Peyer's patch (tissue), 4 donors: ENCODE results near the gene TBCD. TPM values are rescaled to one million over a fixed set of nuclear protein-coding genes. Genes with fewer than 3 reads are reported as not detected.

Source experiments
- DNase-seq, 3 donors: peaks; one replicate each; pipeline ENCODE4 v3.0.0-alpha.2; 2017 to 2019
- H3K27ac ChIP-seq, 4 donors: fragments of 200-600 bp; sonication (generic); one replicate each; pipeline ENCODE4 v1.5.1; 2016 to 2019
- H3K27me3 ChIP-seq, 2 donors: fragments of 200-600 bp; sonication (generic); one replicate each; pipeline ENCODE4 v1.5.1; 2019
- H3K36me3 ChIP-seq, 3 donors: fragments of 200-600 bp; sonication (generic); one replicate each; pipeline ENCODE4 v1.5.1; 2016 to 2019
- H3K4me1 ChIP-seq, 4 donors: fragments of 200-600 bp; sonication (generic); one replicate each; pipeline ENCODE4 v1.5.1; 2016 to 2019
- H3K4me3 ChIP-seq, 4 donors: fragments of 200-600 bp; sonication (generic); 1 replicate in 3 of 4; 2 replicates in 1 of 4; pipeline ENCODE4 v1.5.1; 2016 to 2019; ENCODE audit warnings: mild to moderate bottlenecking in 1 of 4
- H3K9me3 ChIP-seq, 4 donors: fragments of 200-600 bp; sonication (generic); one replicate each; pipeline ENCODE4 v1.5.1; 2016 to 2019; ENCODE audit warnings: mild to moderate bottlenecking in 1 of 4
- POLR2A ChIP-seq, 2 donors: fragments of 450-650 bp; IDR thresholded peaks; one replicate each; pipeline ENCODE4 v1.5.1; 2017; ENCODE audit warnings: antibody characterized with exemption in 2 of 2, mild to moderate bottlenecking in 2 of 2, moderate library complexity in 2 of 2
- total RNA-seq, 4 donors: library from RNA; depleted of rRNA; stranded (reverse); fragments of >200 nt; gene quantifications; one replicate each; pipeline ENCODE4 v1.1.0, GENCODE V29; 2016
- TF ChIP-seq, protein P1 (sequence below), 6 experiments: fragments of 450-650 bp in 4 of 6; fragments of 200-600 bp in 2 of 6; sonication (generic) in 1 of 6; IDR thresholded peaks; one replicate each; pipeline ENCODE4 v1.5.1; 2017 to 2019; ENCODE audit warnings: antibody characterized with exemption in 6 of 6, mild to moderate bottlenecking in 3 of 6, moderate library complexity in 1 of 6

TBCD gene
- total RNA-seq, 4 donors from 2014 or later, result 58.7 to 130 (median 74.8) TPM

DNA sequence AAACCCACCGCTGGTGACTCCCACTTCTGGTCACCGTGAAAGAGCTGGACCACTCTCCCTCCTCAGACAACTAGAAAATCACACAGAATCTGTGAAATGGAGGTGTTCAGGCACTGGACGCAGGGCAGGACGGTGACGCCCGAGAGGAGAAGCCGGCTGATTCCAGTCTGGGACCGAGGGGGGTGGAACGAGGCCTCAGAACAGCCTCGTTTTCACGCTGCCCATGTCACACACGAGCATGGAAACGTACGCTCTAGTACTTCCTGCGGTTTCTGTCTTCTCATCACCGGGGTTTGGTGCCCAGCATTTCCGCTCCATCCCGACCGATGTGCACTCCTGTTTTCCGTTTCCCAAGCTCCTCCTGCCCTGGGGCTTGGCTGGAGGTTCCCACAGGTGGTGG lies 225.7 kb downstream of the TBCD start:
- Histone ChIP-seq H3K27ac (no peak overlapping the region), H3K4me3 (no peak overlapping the region), H3K9me3 (no peaks in the 10 kb centered on the region), H3K27me3 (no peaks in the 10 kb centered on the region), H3K36me3 (no peaks in the 10 kb centered on the region), H3K4me1 (peaks cover 0 to 5% (median 0%) of the 10 kb centered on the region in 4 donors)
- no peak for DNase-seq
- TF ChIP-seq POLR2A (IDR thresholded peaks at IDR 0.05), result no peak
- TF ChIP-seq, protein P1, sequence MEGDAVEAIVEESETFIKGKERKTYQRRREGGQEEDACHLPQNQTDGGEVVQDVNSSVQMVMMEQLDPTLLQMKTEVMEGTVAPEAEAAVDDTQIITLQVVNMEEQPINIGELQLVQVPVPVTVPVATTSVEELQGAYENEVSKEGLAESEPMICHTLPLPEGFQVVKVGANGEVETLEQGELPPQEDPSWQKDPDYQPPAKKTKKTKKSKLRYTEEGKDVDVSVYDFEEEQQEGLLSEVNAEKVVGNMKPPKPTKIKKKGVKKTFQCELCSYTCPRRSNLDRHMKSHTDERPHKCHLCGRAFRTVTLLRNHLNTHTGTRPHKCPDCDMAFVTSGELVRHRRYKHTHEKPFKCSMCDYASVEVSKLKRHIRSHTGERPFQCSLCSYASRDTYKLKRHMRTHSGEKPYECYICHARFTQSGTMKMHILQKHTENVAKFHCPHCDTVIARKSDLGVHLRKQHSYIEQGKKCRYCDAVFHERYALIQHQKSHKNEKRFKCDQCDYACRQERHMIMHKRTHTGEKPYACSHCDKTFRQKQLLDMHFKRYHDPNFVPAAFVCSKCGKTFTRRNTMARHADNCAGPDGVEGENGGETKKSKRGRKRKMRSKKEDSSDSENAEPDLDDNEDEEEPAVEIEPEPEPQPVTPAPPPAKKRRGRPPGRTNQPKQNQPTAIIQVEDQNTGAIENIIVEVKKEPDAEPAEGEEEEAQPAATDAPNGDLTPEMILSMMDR (IDR thresholded peaks at IDR 0.05), result no peak

- Histone ChIP-seq H3K4me1 (no peaks in the 10 kb centered on the region), H3K4me3 (no peak overlapping the region), H3K27me3 (no peaks in the 10 kb centered on the region), H3K36me3 (no peaks in the 10 kb centered on the region), H3K27ac (peak overlapping the region in 3 of 4 donors; percentile 15 to 38 (median 32)), H3K9me3 (no peaks in the 10 kb centered on the region)
- no peak for DNase-seq
- TF ChIP-seq POLR2A (IDR thresholded peaks at IDR 0.05), result no peak
- TF ChIP-seq, protein P1 (IDR thresholded peaks at IDR 0.05), result no peak
Measured at GRCh38 chr17:82978765-82979349, 227.0 kb downstream of the TBCD start.

DNA sequence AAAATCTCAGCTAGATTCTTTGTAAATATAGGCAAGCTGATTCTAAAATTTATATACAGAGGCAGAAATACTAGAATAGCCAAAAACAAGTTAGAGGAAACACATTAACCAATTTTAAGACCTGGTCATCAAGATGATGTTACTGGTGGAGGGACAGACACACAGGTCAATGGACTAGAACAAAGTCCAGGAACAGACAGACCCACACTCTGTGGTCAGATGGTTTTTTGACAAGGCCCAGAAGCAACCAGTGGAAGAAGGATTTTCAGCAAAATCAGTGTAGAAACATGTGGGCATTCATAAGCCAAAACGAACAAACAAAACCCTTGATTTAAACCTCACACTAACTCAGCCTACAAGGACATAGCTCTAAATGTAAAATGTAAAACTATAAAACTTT lies 227.9 kb downstream of the TBCD start:
- H3K4me3 ChIP-seq, result no peak overlapping the region
- no peaks in the 10 kb centered on the region for H3K9me3 ChIP-seq
- DNase-seq, result no peak
- peak overlapping the region in 1 of 4 donors; percentile 15 for H3K27ac ChIP-seq
- H3K36me3 ChIP-seq, result no peaks in the 10 kb centered on the region
- TF ChIP-seq, protein P1 (IDR thresholded peaks at IDR 0.05), result no peak
- no peak for TF ChIP-seq POLR2A (IDR thresholded peaks at IDR 0.05)
- H3K4me1 ChIP-seq, result no peaks in the 10 kb centered on the region
- H3K27me3 ChIP-seq, result no peaks in the 10 kb centered on the region

GRCh38 chr17:82980632-82981031 lies 228.8 kb downstream of the TBCD start:
- H3K4me3 ChIP-seq, result no peak overlapping the region
- TF ChIP-seq, protein P1 (IDR thresholded peaks at IDR 0.05), result no peak
- no peak for TF ChIP-seq POLR2A (IDR thresholded peaks at IDR 0.05)
- no peak for DNase-seq
- no peaks in the 10 kb centered on the region for H3K9me3 ChIP-seq
- H3K36me3 ChIP-seq, result no peaks in the 10 kb centered on the region
- H3K27me3 ChIP-seq, result no peaks in the 10 kb centered on the region
- no peak overlapping the region for H3K27ac ChIP-seq
- peaks cover 0 to 3% (median 0%) of the 10 kb centered on the region in 4 donors for H3K4me1 ChIP-seq

- TF ChIP-seq, protein P1 (IDR thresholded peaks at IDR 0.05), result no peak
- no peak for TF ChIP-seq POLR2A (IDR thresholded peaks at IDR 0.05)
- peaks cover 0 to 4% (median 0%) of the 10 kb centered on the region in 4 donors for H3K4me1 ChIP-seq
- no peaks in the 10 kb centered on the region for H3K9me3 ChIP-seq
- H3K27ac ChIP-seq, result no peak overlapping the region
- DNase-seq, result no peak
- no peak overlapping the region for H3K4me3 ChIP-seq
- H3K36me3 ChIP-seq, result no peaks in the 10 kb centered on the region
- no peaks in the 10 kb centered on the region for H3K27me3 ChIP-seq
Measured at GRCh38 chr17:82981141-82981730, 229.4 kb downstream of the TBCD start.
